Measurements from ENCODE around the gene CMA1. TPM values are rescaled to one million over a fixed set of nuclear protein-coding genes. Genes with fewer than 3 reads are reported as not detected.
"Not testable (repeated sequence)": the region's sequence is repeated elsewhere in the genome, so short reads cannot be mapped to it uniquely, and the experiment has no call there.

Gene CMA1
- total RNA-seq, 4 donors from 2014 or later, result not detected

- DNase-seq (ENCODE audit: low spot score in 2 of 2), result no peak
- WGBS, 2 donors, result 51 to 66% methylated on average over 4 of the region's 4 CpGs
- Histone ChIP-seq H3K27ac (no peak overlapping the region), H3K4me3 (no peak overlapping the region), H3K27me3 (no peaks in the 10 kb centered on the region), H3K9me3 (peaks cover 0 to 3% (median 0%) of the 10 kb centered on the region in 4 donors), H3K4me1 (no peaks in the 10 kb centered on the region), H3K36me3 (no peaks in the 10 kb centered on the region)
- TF ChIP-seq, protein P1, sequence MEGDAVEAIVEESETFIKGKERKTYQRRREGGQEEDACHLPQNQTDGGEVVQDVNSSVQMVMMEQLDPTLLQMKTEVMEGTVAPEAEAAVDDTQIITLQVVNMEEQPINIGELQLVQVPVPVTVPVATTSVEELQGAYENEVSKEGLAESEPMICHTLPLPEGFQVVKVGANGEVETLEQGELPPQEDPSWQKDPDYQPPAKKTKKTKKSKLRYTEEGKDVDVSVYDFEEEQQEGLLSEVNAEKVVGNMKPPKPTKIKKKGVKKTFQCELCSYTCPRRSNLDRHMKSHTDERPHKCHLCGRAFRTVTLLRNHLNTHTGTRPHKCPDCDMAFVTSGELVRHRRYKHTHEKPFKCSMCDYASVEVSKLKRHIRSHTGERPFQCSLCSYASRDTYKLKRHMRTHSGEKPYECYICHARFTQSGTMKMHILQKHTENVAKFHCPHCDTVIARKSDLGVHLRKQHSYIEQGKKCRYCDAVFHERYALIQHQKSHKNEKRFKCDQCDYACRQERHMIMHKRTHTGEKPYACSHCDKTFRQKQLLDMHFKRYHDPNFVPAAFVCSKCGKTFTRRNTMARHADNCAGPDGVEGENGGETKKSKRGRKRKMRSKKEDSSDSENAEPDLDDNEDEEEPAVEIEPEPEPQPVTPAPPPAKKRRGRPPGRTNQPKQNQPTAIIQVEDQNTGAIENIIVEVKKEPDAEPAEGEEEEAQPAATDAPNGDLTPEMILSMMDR (IDR thresholded peaks at IDR 0.05), result no peak
- TF ChIP-seq POLR2A (IDR thresholded peaks at IDR 0.05) (no peak), EP300 (IDR thresholded peaks at IDR 0.05) (no peak)
Measured at GRCh38 chr14:24483604-24484252, 24.3 kb downstream of the CMA1 start.

- not testable (repeated sequence) for H3K36me3 ChIP-seq; H3K27ac ChIP-seq; H3K27me3 ChIP-seq; H3K4me3 ChIP-seq; H3K9me3 ChIP-seq; H3K4me1 ChIP-seq; DNase-seq (ENCODE audit: low spot score in 2 of 2)
- 55 to 81% methylated on average over 2 of the region's 2 CpGs for WGBS, 2 donors
Measured at GRCh38 chr14:24482699-24483303, 25.3 kb downstream of the CMA1 start.

DNA sequence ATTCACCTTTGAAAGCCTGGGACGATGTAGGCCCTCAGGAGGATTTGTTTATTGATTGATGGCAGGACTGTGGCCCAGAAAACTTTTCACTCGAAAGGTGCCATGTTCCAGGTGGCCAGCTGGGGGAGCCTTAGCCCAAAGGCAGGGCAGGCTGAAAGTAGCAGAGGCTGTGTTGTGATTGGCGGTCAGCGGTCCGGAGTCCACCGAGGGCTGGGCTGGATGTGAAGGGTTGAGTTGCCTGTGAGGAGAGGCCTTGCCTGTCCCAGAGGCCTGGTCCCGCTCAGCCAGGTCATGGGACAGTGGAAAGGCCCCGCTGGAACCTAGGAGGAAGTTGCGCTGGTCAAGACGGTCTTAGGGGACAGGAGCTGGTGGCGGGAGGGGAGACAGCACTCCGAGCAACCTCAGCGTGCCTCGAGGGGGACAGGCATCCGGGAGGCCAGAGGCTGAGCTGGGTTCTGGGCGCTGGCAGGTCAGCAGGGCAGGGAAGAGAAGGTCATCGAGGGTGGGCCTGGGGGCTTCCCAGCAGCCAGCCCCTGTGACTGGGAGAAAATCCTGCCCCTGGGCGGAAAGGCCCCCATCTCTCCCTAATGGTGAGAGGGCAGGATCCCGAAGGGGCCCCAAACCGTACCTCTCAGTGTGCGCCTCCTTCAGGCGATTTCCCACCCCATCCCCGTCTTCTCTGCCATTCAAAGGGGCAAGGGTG, 26.3 kb downstream of the CMA1 start:
- WGBS, 2 donors, result 43 to 57% methylated on average over 23 of the region's 23 CpGs
- TF ChIP-seq, protein P1 (IDR thresholded peaks at IDR 0.05), result peak in 2 of 5 experiments; percentile 7 to 50
- TF ChIP-seq POLR2A (IDR thresholded peaks at IDR 0.05), result no peak
- Histone ChIP-seq H3K27me3 (no peaks in the 10 kb centered on the region), H3K4me1 (no peaks in the 10 kb centered on the region), H3K36me3 (no peaks in the 10 kb centered on the region), H3K27ac (no peak overlapping the region), H3K9me3 (peaks cover 0 to 3% (median 0%) of the 10 kb centered on the region in 4 donors), H3K4me3 (no peak overlapping the region)
- no peak for DNase-seq (ENCODE audit: low spot score in 2 of 2)

- WGBS, 2 donors, result 0 to 29% methylated on average over 1 of the region's 1 CpG
- not testable (repeated sequence) for H3K27me3 ChIP-seq; H3K4me3 ChIP-seq; H3K4me1 ChIP-seq; H3K9me3 ChIP-seq; H3K36me3 ChIP-seq; DNase-seq (ENCODE audit: low spot score in 2 of 2); H3K27ac ChIP-seq
Measured at GRCh38 chr14:24479999-24480398, 28.1 kb downstream of the CMA1 start.

GRCh38 chr14:24475261-24475660, 32.8 kb downstream of the CMA1 start:
- Histone ChIP-seq H3K4me3 (no peak overlapping the region), H3K4me1 (no peaks in the 10 kb centered on the region), H3K9me3 (no peaks in the 10 kb centered on the region), H3K27ac (no peak overlapping the region), H3K27me3 (no peaks in the 10 kb centered on the region), H3K36me3 (peaks cover 0 to 10% (median 0%) of the 10 kb centered on the region in 3 donors)
- DNase-seq (ENCODE audit: low spot score in 2 of 2), result no peak
- no peak for TF ChIP-seq EP300 (IDR thresholded peaks at IDR 0.05)
- TF ChIP-seq, protein P1 (IDR thresholded peaks at IDR 0.05), result no peak
- no peak for TF ChIP-seq POLR2A (IDR thresholded peaks at IDR 0.05)
- 81 to 82% methylated on average over 4 of the region's 4 CpGs for WGBS, 2 donors

DNA sequence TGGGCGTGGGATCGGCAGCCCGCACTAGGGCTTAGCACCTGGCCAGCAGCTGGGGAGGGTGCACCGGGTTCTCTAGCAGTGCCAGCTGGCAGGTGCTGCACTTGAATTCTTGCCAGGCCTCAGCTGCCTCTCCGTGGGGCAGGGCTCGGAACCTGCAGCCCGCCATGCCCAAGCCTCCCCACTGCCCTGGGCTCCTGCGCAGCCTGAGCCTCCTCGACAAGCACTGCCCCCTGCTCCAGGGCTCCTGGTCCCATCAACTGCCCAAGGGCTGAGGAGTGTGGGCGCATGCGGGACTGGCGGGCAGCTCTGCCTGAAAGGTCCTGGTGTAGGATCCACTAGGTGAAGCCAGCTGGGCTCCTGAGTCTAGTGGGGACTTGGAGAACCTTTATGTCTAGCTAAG, 34.9 kb downstream of the CMA1 start:
- Histone ChIP-seq H3K27ac (no peak overlapping the region), H3K27me3 (no peaks in the 10 kb centered on the region), H3K36me3 (peaks cover 0 to 10% (median 0%) of the 10 kb centered on the region in 3 donors), H3K4me3 (no peak overlapping the region), H3K9me3 (peaks cover 0 to 4% (median 0%) of the 10 kb centered on the region in 4 donors), H3K4me1 (no peaks in the 10 kb centered on the region)
- 67 to 84% methylated on average over 3 to 8 of the region's 12 CpGs for WGBS, 2 donors
- no peak for DNase-seq (ENCODE audit: low spot score in 2 of 2)
- TF ChIP-seq, protein P1 (IDR thresholded peaks at IDR 0.05), result no peak

GRCh38 chr14:24470450-24470849, 37.6 kb downstream of the CMA1 start:
- H3K27me3 ChIP-seq; H3K4me3 ChIP-seq; DNase-seq (ENCODE audit: low spot score in 2 of 2); H3K4me1 ChIP-seq; H3K27ac ChIP-seq; H3K9me3 ChIP-seq: not testable (repeated sequence)
- peaks cover 0 to 10% (median 0%) of the 10 kb centered on the region in 3 donors for H3K36me3 ChIP-seq
- WGBS, 2 donors, result 88 to 91% methylated on average over 2 of the region's 2 CpGs
